PFSK-1 (cell line): ENCODE data around the gene DMKN.

Experiments used
- FOXP2 ChIP-seq: optimal IDR thresholded peaks from 2 replicates; pipeline ENCODE3; 2011; ENCODE audit warnings: borderline replicate concordance, control low read depth, inconsistent platforms; ENCODE audit not compliant: insufficient read depth; ENCODE audit errors: extremely low read length, extremely low read depth
- POLR2AphosphoS5 ChIP-seq: IDR thresholded peaks from 2 replicates; pipeline ENCODE4 v1.6.1; 2012; ENCODE audit warnings: low read depth, mild to moderate bottlenecking, control low read depth, low read length, moderate library complexity
- REST ChIP-seq, 2 experiments: IDR thresholded peaks; 2 replicates each; pipeline versions ENCODE4 v1.6.1 to v1.8.0; 2011 to 2012; ENCODE audit warnings: low read depth in 2 of 2, low read length in 2 of 2, control low read depth in 1 of 2, inconsistent platforms in 1 of 2, mild to moderate bottlenecking in 1 of 2, moderate library complexity in 1 of 2; ENCODE audit not compliant: insufficient read depth in 1 of 2
- SIN3A ChIP-seq: IDR thresholded peaks from 2 replicates; pipeline ENCODE4 v1.6.1; 2012; ENCODE audit warnings: mild to moderate bottlenecking, low read length, moderate library complexity, borderline replicate concordance; ENCODE audit not compliant: insufficient read depth
- TAF1 ChIP-seq: IDR thresholded peaks from 2 replicates; pipeline ENCODE4 v1.6.1; 2012; ENCODE audit warnings: low read length, control low read depth, borderline replicate concordance; ENCODE audit not compliant: insufficient read depth

DNA sequence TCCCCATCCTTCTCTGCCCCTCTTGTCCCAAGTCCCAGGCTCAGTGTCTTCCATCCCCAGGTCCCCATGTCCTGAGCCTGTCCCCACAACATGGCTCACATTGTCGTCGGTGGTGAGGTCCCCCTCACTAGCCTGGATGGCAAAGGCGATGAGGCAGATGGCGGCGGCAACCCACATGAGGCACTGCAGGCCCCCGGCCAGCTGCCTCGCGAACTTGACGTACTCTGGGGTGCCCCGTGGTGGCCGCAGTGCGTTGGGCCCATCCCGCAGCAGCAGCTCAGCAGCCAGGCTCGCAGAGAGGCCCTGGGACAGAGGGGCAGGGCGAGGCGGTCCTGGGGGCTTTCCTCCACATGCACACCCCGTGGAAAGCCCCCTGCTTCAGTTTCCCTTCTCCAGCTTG, 48.9 kb upstream of the DMKN start:
- no peak for TF ChIP-seq REST (IDR thresholded peaks at IDR 0.05; ENCODE audit: insufficient read depth in 1 of 2, low read depth in 2 of 2, low read length in 2 of 2)
- TF ChIP-seq TAF1 = no peak
- TF ChIP-seq SIN3A = no peak
- TF ChIP-seq POLR2AphosphoS5 = no peak
- no peak for TF ChIP-seq FOXP2
